AG09319 (cell line): Measurements from ENCODE around the gene CLIP4.
"Not testable (repeated sequence)": the region's sequence is repeated elsewhere in the genome, so short reads cannot be mapped to it uniquely, and the experiment has no call there.

Experiments
- DNase-seq: peaks from one replicate; pipeline ENCODE4 v3.0.0-alpha.2; 2010; ENCODE audit warnings: low read depth; ENCODE audit errors: extremely low read depth
- TF ChIP-seq, protein P1 (sequence below): IDR thresholded peaks from 2 replicates; pipeline ENCODE4 v1.5.1; 2011; ENCODE audit warnings: low read depth, mild to moderate bottlenecking, inconsistent platforms, low read length, moderate library complexity

The CLIP4 gene

DNA sequence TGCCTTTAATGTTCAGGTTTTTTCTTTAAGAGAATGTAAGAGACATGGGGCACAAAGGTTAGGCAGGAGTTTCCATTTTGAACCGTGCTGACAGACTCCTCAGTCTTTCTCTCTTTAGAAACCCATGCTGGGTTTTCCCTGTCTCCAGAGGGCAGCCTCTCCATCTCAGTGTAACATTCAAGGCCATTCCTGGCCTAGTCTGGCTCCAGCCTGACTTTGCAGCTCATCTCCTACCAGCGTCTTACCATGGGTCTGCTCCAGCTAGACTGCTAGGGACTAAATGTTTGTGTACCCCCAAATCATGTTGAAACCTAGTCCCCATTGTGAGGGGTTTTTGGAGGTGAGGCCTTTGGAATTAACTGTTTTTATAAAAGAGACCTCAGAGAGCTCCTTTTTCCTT is 9.8 kb upstream of the CLIP4 start:
- no peak for DNase-seq
- TF ChIP-seq, protein P1, sequence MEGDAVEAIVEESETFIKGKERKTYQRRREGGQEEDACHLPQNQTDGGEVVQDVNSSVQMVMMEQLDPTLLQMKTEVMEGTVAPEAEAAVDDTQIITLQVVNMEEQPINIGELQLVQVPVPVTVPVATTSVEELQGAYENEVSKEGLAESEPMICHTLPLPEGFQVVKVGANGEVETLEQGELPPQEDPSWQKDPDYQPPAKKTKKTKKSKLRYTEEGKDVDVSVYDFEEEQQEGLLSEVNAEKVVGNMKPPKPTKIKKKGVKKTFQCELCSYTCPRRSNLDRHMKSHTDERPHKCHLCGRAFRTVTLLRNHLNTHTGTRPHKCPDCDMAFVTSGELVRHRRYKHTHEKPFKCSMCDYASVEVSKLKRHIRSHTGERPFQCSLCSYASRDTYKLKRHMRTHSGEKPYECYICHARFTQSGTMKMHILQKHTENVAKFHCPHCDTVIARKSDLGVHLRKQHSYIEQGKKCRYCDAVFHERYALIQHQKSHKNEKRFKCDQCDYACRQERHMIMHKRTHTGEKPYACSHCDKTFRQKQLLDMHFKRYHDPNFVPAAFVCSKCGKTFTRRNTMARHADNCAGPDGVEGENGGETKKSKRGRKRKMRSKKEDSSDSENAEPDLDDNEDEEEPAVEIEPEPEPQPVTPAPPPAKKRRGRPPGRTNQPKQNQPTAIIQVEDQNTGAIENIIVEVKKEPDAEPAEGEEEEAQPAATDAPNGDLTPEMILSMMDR, result no peak

GRCh38 chr2:29106256-29106655 is 9.0 kb upstream of the CLIP4 start:
- DNase-seq, result no peak
- TF ChIP-seq, protein P1, result no peak

- peak; percentile 55 for DNase-seq
- TF ChIP-seq, protein P1, result no peak
These were observed 8.2 kb upstream of the CLIP4 start for GRCh38 chr2:29106980-29107388.

GRCh38 chr2:29107547-29107946 is 7.7 kb upstream of the CLIP4 start:
- DNase-seq, result not testable (repeated sequence)

GRCh38 chr2:29108225-29108624 is 7.0 kb upstream of the CLIP4 start:
- TF ChIP-seq, protein P1, result no peak
- DNase-seq, result peak; percentile 87

DNA sequence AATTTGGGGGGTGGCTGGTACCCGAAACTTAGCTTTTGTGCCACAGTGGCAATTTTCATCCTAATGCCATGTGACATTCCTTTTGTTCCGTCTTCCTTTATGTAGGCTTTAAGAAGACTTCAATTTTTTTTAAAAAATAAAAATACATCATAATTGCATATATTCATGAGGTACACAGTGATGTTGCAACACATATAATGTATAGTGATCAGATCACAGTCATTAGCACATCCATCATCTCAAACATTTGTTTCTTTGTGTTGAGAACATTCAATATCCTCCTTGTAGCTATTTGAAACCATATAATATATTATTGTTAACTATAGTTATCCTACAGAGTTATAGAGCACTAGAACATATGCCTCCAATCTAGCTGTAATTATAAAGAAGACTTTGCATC is 6.0 kb upstream of the CLIP4 start:
- TF ChIP-seq, protein P1, result no peak
- no peak for DNase-seq

GRCh38 chr2:29110916-29111535 is 4.2 kb upstream of the CLIP4 start:
- TF ChIP-seq, protein P1, result no peak
- no peak for DNase-seq

GRCh38 chr2:29112379-29112778 is 2.8 kb upstream of the CLIP4 start:
- TF ChIP-seq, protein P1, result no peak
- DNase-seq, result no peak
